IPS-18a (cell line): ENCODE measurements around the gene JARID2.

Experiments
- H3K27ac ChIP-seq: one replicate; pipeline ENCODE4 v1.5.1; 2013; ENCODE audit warnings: low read length
- H3K27me3 ChIP-seq: one replicate; pipeline ENCODE4 v1.6.1; 2013; ENCODE audit warnings: mild to moderate bottlenecking, low read length; ENCODE audit not compliant: control insufficient read depth, insufficient read depth
- H3K36me3 ChIP-seq: one replicate; pipeline ENCODE4 v1.6.1; 2013; ENCODE audit warnings: low read depth, low read length; ENCODE audit not compliant: control insufficient read depth
- H3K4me1 ChIP-seq: one replicate; pipeline ENCODE4 v1.6.1; 2013; ENCODE audit warnings: low read depth, low read length; ENCODE audit not compliant: control insufficient read depth
- H3K4me3 ChIP-seq: one replicate; pipeline ENCODE4 v1.5.1; 2013; ENCODE audit warnings: low read length
- H3K9ac ChIP-seq: one replicate; pipeline ENCODE4 v1.6.1; 2013; ENCODE audit warnings: mild to moderate bottlenecking, low read length, moderate library complexity
- H3K9me3 ChIP-seq: one replicate; pipeline ENCODE4 v1.6.1; 2013; ENCODE audit warnings: low read depth, low read length; ENCODE audit not compliant: control insufficient read depth

The JARID2 gene

GRCh38 chr6:15335385-15335784, 89.5 kb downstream of the JARID2 start:
- no peaks in the 10 kb centered on the region for H3K27me3 ChIP-seq
- no peak overlapping the region for H3K27ac ChIP-seq
- peaks cover 56% of the 10 kb centered on the region for H3K4me1 ChIP-seq
- no peak overlapping the region for H3K9ac ChIP-seq
- no peaks in the 10 kb centered on the region for H3K9me3 ChIP-seq
- H3K36me3 ChIP-seq = no peaks in the 10 kb centered on the region
- no peak overlapping the region for H3K4me3 ChIP-seq

GRCh38 chr6:15335916-15336315, 90.0 kb downstream of the JARID2 start:
- Histone ChIP-seq H3K4me3 (no peak overlapping the region), H3K4me1 (peaks cover 57% of the 10 kb centered on the region), H3K36me3 (no peaks in the 10 kb centered on the region), H3K27ac (no peak overlapping the region), H3K9ac (no peak overlapping the region), H3K27me3 (no peaks in the 10 kb centered on the region), H3K9me3 (no peaks in the 10 kb centered on the region)

GRCh38 chr6:15336900-15337560, 91.2 kb downstream of the JARID2 start:
- no peak overlapping the region for H3K4me3 ChIP-seq
- H3K9ac ChIP-seq = no peak overlapping the region
- no peak overlapping the region for H3K27ac ChIP-seq
- H3K4me1 ChIP-seq = peaks cover 64% of the 10 kb centered on the region
- H3K9me3 ChIP-seq = no peaks in the 10 kb centered on the region
- H3K27me3 ChIP-seq = no peaks in the 10 kb centered on the region
- no peaks in the 10 kb centered on the region for H3K36me3 ChIP-seq

GRCh38 chr6:15337582-15337981, 91.7 kb downstream of the JARID2 start:
- Histone ChIP-seq H3K36me3 (no peaks in the 10 kb centered on the region), H3K4me3 (no peak overlapping the region), H3K4me1 (peaks cover 64% of the 10 kb centered on the region), H3K27me3 (no peaks in the 10 kb centered on the region), H3K9me3 (no peaks in the 10 kb centered on the region), H3K27ac (no peak overlapping the region), H3K9ac (no peak overlapping the region)

- Histone ChIP-seq H3K27ac (no peak overlapping the region), H3K4me1 (peaks cover 63% of the 10 kb centered on the region), H3K9ac (no peak overlapping the region)
These were observed 92.6 kb downstream of the JARID2 start for GRCh38 chr6:15338476-15338875.

GRCh38 chr6:15339081-15339480, 93.2 kb downstream of the JARID2 start:
- Histone ChIP-seq H3K27ac (no peak overlapping the region), H3K4me1 (peaks cover 68% of the 10 kb centered on the region)

More at GRCh38 chr6:15338476-15338875, 92.6 kb downstream of the JARID2 start:
- Histone ChIP-seq H3K27me3 (no peaks in the 10 kb centered on the region), H3K4me3 (no peak overlapping the region), H3K36me3 (no peaks in the 10 kb centered on the region), H3K9me3 (no peaks in the 10 kb centered on the region)

GRCh38 chr6:15340105-15340601, 94.3 kb downstream of the JARID2 start:
- H3K27me3 ChIP-seq = no peaks in the 10 kb centered on the region
- no peaks in the 10 kb centered on the region for H3K36me3 ChIP-seq
- no peaks in the 10 kb centered on the region for H3K9me3 ChIP-seq
- H3K4me1 ChIP-seq = peaks cover 65% of the 10 kb centered on the region
- no peak overlapping the region for H3K9ac ChIP-seq
- H3K27ac ChIP-seq = no peak overlapping the region
- H3K4me3 ChIP-seq = no peak overlapping the region

More at GRCh38 chr6:15339081-15339480, 93.2 kb downstream of the JARID2 start:
- H3K27me3 ChIP-seq = no peaks in the 10 kb centered on the region
- no peaks in the 10 kb centered on the region for H3K36me3 ChIP-seq
- H3K9ac ChIP-seq = no peak overlapping the region
- no peak overlapping the region for H3K4me3 ChIP-seq
- H3K9me3 ChIP-seq = no peaks in the 10 kb centered on the region

GRCh38 chr6:15340775-15341174, 94.9 kb downstream of the JARID2 start:
- Histone ChIP-seq H3K4me1 (peaks cover 62% of the 10 kb centered on the region), H3K9ac (no peak overlapping the region), H3K36me3 (no peaks in the 10 kb centered on the region), H3K27ac (no peak overlapping the region), H3K4me3 (no peak overlapping the region), H3K9me3 (no peaks in the 10 kb centered on the region), H3K27me3 (no peaks in the 10 kb centered on the region)

- Histone ChIP-seq H3K9me3 (no peaks in the 10 kb centered on the region), H3K4me3 (no peak overlapping the region), H3K4me1 (peaks cover 57% of the 10 kb centered on the region), H3K36me3 (no peaks in the 10 kb centered on the region), H3K9ac (no peak overlapping the region), H3K27me3 (no peaks in the 10 kb centered on the region), H3K27ac (no peak overlapping the region)
These were observed 95.6 kb downstream of the JARID2 start for GRCh38 chr6:15341311-15342001.

- Histone ChIP-seq H3K9ac (no peak overlapping the region), H3K36me3 (no peaks in the 10 kb centered on the region), H3K4me3 (no peak overlapping the region), H3K27ac (no peak overlapping the region), H3K4me1 (peaks cover 51% of the 10 kb centered on the region), H3K9me3 (no peaks in the 10 kb centered on the region), H3K27me3 (no peaks in the 10 kb centered on the region)
These were observed 96.2 kb downstream of the JARID2 start for GRCh38 chr6:15342114-15342513.

- no peak overlapping the region for H3K9ac ChIP-seq
- no peak overlapping the region for H3K4me3 ChIP-seq
- H3K9me3 ChIP-seq = no peaks in the 10 kb centered on the region
- no peaks in the 10 kb centered on the region for H3K36me3 ChIP-seq
- H3K4me1 ChIP-seq = peaks cover 45% of the 10 kb centered on the region
- H3K27me3 ChIP-seq = no peaks in the 10 kb centered on the region
- H3K27ac ChIP-seq = no peak overlapping the region
These were observed 97.8 kb downstream of the JARID2 start for GRCh38 chr6:15343490-15344191.
